ACC112 (cell line): ENCODE measurements around the gene OR2A14.

Source experiments
- H2AFZ ChIP-seq: fragments of 200-600 bp; sonication (generic); one replicate; pipeline ENCODE4 v1.6.0; 2017; ENCODE audit warnings: antibody characterized with exemption, low read length; ENCODE audit not compliant: unreplicated experiment
- H3K27ac ChIP-seq: fragments of 200-600 bp; sonication (generic); 2 replicates; pipeline ENCODE4 v1.5.1; 2014; ENCODE audit warnings: low read depth, mild to moderate bottlenecking, antibody characterized with exemption, low read length, moderate library complexity
- H3K27me3 ChIP-seq: fragments of 200-600 bp; sonication (generic); 2 replicates; pipeline ENCODE4 v1.6.1; 2014; ENCODE audit warnings: mild to moderate bottlenecking, antibody characterized with exemption, low read length, moderate library complexity, mixed read lengths; ENCODE audit not compliant: insufficient read depth
- H3K36me3 ChIP-seq: fragments of 200-600 bp; sonication (generic); 2 replicates; pipeline ENCODE4 v1.6.1; 2016; ENCODE audit warnings: mild to moderate bottlenecking, antibody characterized with exemption, low read length, moderate library complexity, mixed read lengths; ENCODE audit not compliant: insufficient read depth
- H3K4me1 ChIP-seq: fragments of 200-600 bp; sonication (generic); one replicate; pipeline ENCODE4 v1.6.1; 2016; ENCODE audit warnings: low read length, mixed read lengths; ENCODE audit not compliant: insufficient read depth, unreplicated experiment, control insufficient read depth
- H3K4me3 ChIP-seq: fragments of 200-600 bp; sonication (generic); 2 replicates; pipeline ENCODE4 v1.5.1; 2014; ENCODE audit warnings: mild to moderate bottlenecking, low read depth, low read length
- H3K79me2 ChIP-seq: fragments of 200-600 bp; sonication (generic); one replicate; pipeline ENCODE4 v1.6.0; 2016; ENCODE audit warnings: low read length; ENCODE audit not compliant: control insufficient read depth, unreplicated experiment, insufficient read depth

The OR2A14 gene, protein sequence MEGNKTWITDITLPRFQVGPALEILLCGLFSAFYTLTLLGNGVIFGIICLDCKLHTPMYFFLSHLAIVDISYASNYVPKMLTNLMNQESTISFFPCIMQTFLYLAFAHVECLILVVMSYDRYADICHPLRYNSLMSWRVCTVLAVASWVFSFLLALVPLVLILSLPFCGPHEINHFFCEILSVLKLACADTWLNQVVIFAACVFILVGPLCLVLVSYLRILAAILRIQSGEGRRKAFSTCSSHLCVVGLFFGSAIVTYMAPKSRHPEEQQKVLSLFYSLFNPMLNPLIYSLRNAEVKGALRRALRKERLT

DNA sequence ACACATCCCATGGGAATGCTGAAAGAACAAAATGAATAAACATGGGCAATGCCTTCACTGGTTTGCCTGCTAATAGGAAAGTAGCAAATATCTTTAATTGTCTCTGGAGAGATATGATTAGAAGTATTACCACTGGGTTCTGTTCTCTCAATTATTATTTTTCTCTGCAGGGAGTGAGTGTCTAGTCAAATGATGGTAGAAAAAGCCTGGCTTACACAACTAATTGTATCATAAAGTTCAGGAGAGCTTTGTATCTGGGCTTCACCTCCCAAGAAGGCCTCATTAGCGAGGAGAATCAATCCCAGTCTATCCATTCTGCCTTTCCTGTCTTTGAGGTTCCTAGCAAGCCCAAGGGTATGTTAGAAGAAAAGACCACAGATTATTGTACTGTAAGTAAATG is at the start of gene OR2A14:
Gene OR2A14 (plus strand): TSS at position 301 of the 400 bp plus-strand sequence. CDS start 5,937 bp downstream, outside the sequence.
- H3K79me2 ChIP-seq = no peaks in the 10 kb centered on the region
- H2AFZ ChIP-seq = no peak within 1 kb of the TSS
- no peaks in the 10 kb centered on the region for H3K36me3 ChIP-seq

DNA sequence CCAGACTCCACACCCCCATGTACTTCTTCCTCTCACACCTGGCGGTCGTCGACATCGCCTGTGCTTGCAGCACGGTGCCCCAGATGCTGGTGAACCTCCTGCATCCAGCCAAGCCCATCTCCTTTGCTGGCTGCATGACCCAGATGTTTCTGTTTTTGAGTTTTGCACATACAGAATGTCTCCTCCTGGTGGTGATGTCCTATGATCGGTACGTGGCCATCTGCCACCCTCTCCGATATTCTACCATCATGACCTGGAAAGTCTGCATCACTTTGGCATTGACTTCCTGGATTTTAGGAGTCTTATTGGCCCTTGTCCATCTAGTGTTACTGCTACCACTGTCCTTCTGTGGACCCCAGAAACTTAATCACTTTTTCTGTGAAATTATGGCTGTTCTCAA is 48.6 kb upstream of the OR2A14 start:
- no peaks in the 10 kb centered on the region for H3K4me1 ChIP-seq
- H2AFZ ChIP-seq = no peak overlapping the region
- peaks cover 7% of the 10 kb centered on the region; the same call in 1 of the 2 replicates for H3K27me3 ChIP-seq
- no peak overlapping the region for H3K27ac ChIP-seq
- no peaks in the 10 kb centered on the region for H3K36me3 ChIP-seq
- no peak overlapping the region for H3K4me3 ChIP-seq
- H3K79me2 ChIP-seq = no peaks in the 10 kb centered on the region

More for the DNA sequence above, at the start of gene OR2A14:
- Histone ChIP-seq H3K27me3 (no peaks in the 10 kb centered on the region), H3K27ac (no peak within 1 kb of the TSS), H3K4me3 (no peak within 1 kb of the TSS), H3K4me1 (no peaks in the 10 kb centered on the region)

DNA sequence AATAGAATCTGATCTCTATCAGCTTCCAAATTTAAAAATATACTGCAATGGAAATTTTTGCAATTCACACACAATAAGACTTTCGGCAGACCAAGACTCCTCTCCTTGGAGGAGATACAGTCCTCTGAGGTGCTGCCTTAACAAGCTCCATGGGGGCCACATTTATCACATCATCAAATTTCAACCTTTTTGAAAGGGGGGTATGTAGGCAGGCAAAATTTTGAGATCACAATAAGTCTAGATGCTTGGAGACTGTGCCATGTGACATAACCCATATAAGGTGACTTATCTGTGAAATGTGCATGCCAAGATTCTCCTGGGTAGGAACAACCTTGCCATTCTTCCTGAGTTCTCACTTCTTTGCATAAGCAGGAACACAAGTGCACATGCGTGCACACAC is 37.0 kb upstream of the OR2A14 start, which contains the start of gene OR2A12:
Gene OR2A12 (plus strand): TSS at position 301 of the 400 bp plus-strand sequence. CDS start 8,830 bp downstream, outside the sequence.
- H3K27me3 ChIP-seq = no peaks in the 10 kb centered on the region
- no peaks in the 10 kb centered on the region for H3K79me2 ChIP-seq
- H3K27ac ChIP-seq = no peak within 1 kb of the TSS
- H3K36me3 ChIP-seq = no peaks in the 10 kb centered on the region
- no peak within 1 kb of the TSS for H3K4me3 ChIP-seq
- no peaks in the 10 kb centered on the region for H3K4me1 ChIP-seq
- no peak within 1 kb of the TSS for H2AFZ ChIP-seq

DNA sequence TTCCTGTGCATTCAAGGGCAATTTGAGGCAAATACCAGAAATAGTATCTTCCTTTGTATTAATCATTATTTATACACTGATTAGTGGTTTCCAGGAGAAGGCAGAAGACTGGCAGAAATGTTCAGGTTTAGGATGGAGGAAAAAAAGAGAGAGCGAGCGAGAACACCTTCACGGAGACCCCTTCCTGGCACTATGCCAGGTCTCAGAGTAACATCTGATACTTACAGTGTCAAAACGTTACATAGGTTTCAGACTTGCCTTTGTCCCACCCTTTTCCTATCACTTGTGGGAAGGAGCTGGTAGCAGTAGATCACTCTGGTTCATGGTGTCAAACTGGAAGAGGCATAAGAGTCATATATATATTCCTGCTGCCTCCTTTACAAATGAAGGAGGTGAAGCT is 36.2 kb upstream of the OR2A14 start:
- Histone ChIP-seq H2AFZ (no peak overlapping the region), H3K36me3 (no peaks in the 10 kb centered on the region), H3K27ac (no peak overlapping the region), H3K4me1 (no peaks in the 10 kb centered on the region), H3K27me3 (no peaks in the 10 kb centered on the region), H3K79me2 (no peaks in the 10 kb centered on the region), H3K4me3 (no peak overlapping the region)

DNA sequence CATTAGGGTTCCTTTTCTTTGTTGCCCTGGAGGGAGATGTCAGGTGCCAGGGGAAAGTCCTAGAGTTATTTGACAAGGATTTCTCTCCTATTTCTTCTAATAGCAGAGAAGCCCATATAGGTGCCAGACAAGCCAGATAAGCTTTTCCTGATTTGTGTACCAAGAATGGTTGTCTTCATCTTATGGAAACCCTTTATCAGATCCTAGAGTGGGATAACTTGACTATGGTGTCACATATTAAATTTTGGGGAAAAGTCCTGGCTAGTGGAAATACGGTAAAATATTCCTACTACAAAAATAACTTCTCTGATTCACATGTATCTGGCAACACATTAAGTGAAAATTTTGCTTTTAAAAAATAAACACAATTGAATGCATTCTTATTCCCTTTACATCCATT is 35.7 kb upstream of the OR2A14 start:
- Histone ChIP-seq H3K4me1 (no peaks in the 10 kb centered on the region), H3K4me3 (no peak overlapping the region), H3K36me3 (no peaks in the 10 kb centered on the region), H3K27me3 (no peaks in the 10 kb centered on the region), H2AFZ (no peak overlapping the region), H3K79me2 (no peaks in the 10 kb centered on the region), H3K27ac (no peak overlapping the region)

DNA sequence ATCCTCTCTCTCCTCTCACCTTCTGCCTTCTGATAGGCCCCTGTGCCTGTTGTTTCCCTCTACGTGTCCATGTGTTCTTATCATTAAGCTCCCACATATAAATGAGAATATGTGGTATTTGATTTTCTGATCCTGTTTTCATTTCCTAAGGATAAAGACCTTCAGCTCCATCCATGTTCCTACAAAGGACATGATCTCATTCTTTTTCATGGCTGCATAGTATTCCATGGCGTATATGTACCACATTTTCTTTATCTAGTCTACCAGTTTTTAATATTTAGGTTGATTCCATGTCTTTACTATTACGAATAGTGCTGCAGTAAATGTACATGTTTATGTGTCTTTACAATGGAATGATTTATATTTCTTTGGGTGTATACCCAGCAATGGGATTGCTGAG is 32.3 kb upstream of the OR2A14 start:
- no peaks in the 10 kb centered on the region for H3K4me1 ChIP-seq
- H3K27ac ChIP-seq = no peak overlapping the region
- no peaks in the 10 kb centered on the region for H3K36me3 ChIP-seq
- no peak overlapping the region for H2AFZ ChIP-seq
- H3K79me2 ChIP-seq = no peaks in the 10 kb centered on the region
- H3K4me3 ChIP-seq = no peak overlapping the region
- no peaks in the 10 kb centered on the region for H3K27me3 ChIP-seq

DNA sequence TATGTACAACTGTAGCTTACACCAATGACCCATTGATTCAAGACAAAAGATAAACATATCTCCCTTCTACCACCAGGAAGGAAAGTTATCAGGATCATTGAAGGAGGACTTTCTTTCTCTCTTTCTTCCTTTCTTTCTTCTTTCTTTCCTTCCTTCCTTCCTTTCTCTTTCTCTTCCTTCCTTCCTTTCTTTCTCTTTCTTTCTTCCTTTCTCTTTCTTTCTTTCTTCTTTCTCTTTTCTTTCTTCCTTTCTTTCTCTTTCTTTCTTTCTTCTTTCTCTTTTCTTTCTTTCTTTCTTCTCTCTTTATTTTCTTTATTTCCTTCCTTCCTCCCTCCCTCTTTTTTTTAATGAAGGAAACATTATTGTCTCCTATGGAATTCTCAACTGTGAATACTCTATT is 24.2 kb upstream of the OR2A14 start:
- H3K27me3 ChIP-seq = no peaks in the 10 kb centered on the region
- no peak overlapping the region for H2AFZ ChIP-seq
- H3K4me3 ChIP-seq = no peak overlapping the region
- H3K79me2 ChIP-seq = no peaks in the 10 kb centered on the region
- no peaks in the 10 kb centered on the region for H3K36me3 ChIP-seq
- no peak overlapping the region for H3K27ac ChIP-seq
- H3K4me1 ChIP-seq = no peaks in the 10 kb centered on the region

DNA sequence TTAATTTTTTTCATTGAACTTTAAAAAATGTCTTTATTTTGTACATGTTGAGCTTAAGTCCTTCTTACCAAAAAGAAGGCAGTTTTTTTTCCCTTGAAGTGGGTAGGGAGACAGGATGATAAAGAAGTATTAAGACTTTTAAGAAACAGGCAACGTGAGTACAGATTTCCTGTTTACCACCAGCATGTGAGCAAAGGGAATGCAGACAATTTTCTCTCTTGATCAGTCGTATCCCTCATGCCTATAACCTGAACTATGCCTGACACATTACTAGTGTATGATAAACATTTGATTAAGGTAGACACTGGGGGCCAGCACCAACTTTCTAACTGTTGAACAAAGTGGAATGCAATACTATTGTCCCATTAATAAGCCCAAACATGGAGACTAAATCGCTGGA is 22.4 kb upstream of the OR2A14 start:
- Histone ChIP-seq H3K27me3 (no peaks in the 10 kb centered on the region), H3K4me1 (no peaks in the 10 kb centered on the region), H3K36me3 (no peaks in the 10 kb centered on the region), H3K4me3 (no peak overlapping the region), H3K27ac (no peak overlapping the region), H3K79me2 (no peaks in the 10 kb centered on the region), H2AFZ (no peak overlapping the region)

DNA sequence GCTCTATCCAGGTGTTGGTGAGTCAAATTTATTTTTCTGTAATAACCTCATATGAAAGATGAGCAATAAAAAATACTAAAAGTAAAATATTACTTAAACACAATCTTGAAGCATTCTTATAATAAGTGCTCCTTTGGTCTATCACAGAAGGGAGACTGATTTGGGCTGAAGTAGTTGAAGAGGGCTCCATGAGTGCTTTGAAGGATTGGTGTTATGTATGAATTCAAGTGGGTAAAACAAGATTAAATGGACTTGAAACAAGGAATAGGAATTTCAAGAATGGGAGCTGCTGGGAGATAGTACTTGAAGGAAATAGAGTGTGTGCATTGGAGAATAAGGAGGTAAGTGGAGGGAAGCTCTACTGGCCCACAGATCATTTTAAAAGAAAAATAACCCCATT is 20.9 kb upstream of the OR2A14 start:
- Histone ChIP-seq H3K27ac (no peak overlapping the region), H2AFZ (no peak overlapping the region)

DNA sequence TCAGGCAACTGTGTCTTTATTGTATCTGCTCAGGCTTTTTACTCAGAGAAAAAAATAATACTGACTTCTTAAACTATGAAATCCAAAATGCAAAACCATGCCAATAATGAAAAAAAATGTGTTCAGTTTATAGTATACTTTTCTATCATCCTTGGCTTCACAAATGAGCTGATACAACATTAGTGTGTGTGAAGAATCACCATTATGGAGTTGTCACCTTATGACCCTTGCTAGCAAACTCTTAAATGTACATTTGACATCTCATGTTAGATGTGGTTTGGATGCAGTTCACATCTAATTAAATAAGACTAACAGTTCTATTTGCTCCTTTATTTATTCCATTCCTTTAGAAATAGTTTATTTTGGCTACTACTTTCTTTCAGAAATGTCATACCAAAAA is 17.8 kb upstream of the OR2A14 start:
- H3K36me3 ChIP-seq = no peaks in the 10 kb centered on the region
- no peak overlapping the region for H3K4me3 ChIP-seq
- H2AFZ ChIP-seq = no peak overlapping the region

More for the DNA sequence above, 20.9 kb upstream of the OR2A14 start:
- no peaks in the 10 kb centered on the region for H3K4me1 ChIP-seq
- H3K79me2 ChIP-seq = no peaks in the 10 kb centered on the region
- no peaks in the 10 kb centered on the region for H3K27me3 ChIP-seq
- H3K36me3 ChIP-seq = no peaks in the 10 kb centered on the region
- H3K4me3 ChIP-seq = no peak overlapping the region

DNA sequence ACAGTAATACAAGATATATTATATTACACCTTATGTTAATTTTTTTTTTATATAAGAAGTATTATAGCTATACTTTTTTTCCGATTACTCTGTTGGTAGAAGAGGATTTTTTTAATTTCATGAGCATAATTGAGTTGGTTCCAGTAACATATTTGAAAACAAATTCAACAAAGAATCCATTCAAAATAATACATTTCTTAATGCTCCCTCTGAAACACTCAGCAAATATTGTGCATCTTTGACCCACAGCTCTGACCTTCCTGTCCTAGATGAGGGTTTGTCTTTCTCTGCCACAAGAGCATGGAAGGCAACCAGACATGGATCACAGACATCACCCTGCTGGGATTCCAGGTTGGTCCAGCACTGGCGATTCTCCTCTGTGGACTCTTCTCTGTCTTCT is 13.7 kb upstream of the OR2A14 start, which contains the start of gene OR2A2:
Gene OR2A2 (plus strand): TSS at position 301 of the 400 bp plus-strand sequence. CDS start 0 bp downstream, at position 301.
- Histone ChIP-seq H3K27ac (no peak within 1 kb of the TSS), H3K4me3 (no peak within 1 kb of the TSS), H3K36me3 (no peaks in the 10 kb centered on the region), H3K79me2 (no peaks in the 10 kb centered on the region), H2AFZ (no peak within 1 kb of the TSS), H3K4me1 (no peaks in the 10 kb centered on the region), H3K27me3 (no peaks in the 10 kb centered on the region)

More for the DNA sequence above, 17.8 kb upstream of the OR2A14 start:
- H3K79me2 ChIP-seq = no peaks in the 10 kb centered on the region
- no peaks in the 10 kb centered on the region for H3K4me1 ChIP-seq
- no peak overlapping the region for H3K27ac ChIP-seq
- no peaks in the 10 kb centered on the region for H3K27me3 ChIP-seq
